Stimulated activated CD8-positive, alpha-beta memory T cell treated with anti-CD3 and anti-CD28 coated beads, Interleukin-15, amount 100 ng/mL, for 1 hour (primary cell): ENCODE measurements around the gene PROP1.
"Not testable (repeated sequence)": the region's sequence is repeated elsewhere in the genome, so short reads cannot be mapped to it uniquely, and the experiment has no call there.

Experiments used
- DNase-seq: peaks from one replicate; pipeline ENCODE4 v3.0.0-alpha.2; 2020; ENCODE audit warnings: low read depth

The PROP1 gene

DNA sequence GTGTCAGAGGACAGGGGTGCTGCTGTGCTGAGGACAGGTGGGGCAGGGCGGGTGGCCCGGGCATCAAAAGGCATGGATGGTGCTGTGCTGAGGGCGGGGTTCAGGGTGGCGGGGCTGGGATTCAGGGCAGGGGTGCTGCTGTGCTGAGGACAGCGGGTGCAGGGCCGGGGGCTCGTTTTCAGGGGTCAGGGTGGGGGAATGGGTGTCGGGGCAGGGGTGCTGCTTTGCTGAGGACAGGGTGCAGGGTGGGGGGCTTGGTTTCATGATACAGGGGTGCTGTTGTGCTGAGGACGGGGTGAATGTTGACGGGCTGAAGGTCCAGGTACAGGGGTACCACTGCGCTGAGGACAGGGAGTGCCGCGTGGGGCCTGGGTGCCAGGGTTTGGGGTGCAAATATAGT lies 50.9 kb downstream of the PROP1 start:
- DNase-seq, result not testable (repeated sequence)

DNA sequence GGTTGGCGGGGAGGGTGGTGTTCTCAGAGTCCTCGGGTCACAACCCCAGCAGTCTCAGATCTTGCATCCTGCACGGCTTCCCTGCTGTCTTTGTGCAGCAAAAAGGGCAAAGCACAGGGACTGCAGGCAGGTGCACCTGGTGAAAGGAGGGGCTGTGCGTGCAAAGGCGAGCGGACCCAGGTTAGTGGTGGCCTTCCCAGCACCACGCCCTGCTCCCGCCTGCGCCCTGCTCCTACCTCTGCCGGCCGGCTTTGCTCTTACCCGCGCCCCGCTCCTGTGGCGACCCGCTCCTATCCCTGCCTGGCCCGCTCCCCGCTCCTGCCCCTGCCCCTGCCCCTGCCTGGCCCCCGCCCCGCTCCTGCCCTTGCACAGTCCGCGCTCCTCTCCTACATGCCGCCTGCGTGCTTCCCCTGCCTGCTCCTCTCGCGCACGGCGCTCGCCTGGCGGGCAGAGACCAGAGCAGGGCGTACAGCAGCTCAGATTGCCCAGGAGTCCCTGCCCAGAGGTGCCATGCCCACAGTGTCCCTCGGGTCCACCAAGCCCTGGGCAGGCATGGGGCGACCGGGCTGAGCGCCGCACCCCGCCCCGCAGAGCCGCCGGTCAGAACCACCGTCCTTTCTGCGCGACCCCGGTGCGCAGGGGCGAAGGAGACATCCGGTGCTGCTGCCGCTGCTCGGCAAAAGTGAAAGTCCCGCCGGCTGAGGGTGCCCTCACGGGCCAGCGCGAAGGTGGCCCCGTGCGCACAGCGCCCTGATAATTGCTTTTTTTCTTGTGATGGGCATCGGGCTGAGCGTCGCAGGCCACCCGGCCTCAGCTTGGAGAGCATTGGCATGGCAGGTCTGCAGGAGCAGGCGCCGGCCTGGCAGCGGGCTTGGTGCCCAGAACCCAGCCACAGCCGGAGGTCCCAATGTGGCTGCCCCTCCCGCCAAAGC lies 52.0 kb downstream of the PROP1 start:
- DNase-seq, result not testable (repeated sequence)

DNA sequence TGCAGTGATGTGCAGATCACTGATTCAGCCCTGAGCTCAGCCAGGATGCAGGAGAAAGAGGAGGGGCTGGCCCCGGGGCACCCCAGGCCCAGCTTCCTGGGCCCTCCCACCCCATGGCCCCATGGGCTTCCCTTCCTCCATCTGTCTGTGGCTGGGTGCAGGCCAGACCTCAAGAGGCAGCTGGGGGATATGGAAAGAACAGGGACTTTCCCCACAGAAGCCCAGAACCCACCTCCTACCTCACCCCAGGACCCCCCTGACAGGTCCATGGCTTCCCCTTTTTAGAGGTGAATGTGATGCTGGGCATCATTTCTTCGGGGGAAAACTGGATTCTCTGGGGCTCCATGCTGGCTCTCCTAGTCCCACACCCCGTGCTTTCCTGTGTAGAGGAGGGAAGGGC lies 53.1 kb downstream of the PROP1 start:
- not testable (repeated sequence) for DNase-seq
